Peyer's patch (tissue), 4 donors: ENCODE results near the gene IRF5.

ENCODE experiments used
- POLR2A ChIP-seq, 2 donors: fragments of 450-650 bp; IDR thresholded peaks; one replicate each; pipeline ENCODE4 v1.5.1; 2017; ENCODE audit warnings: antibody characterized with exemption in 2 of 2, mild to moderate bottlenecking in 2 of 2, moderate library complexity in 2 of 2
- TF ChIP-seq, protein P1 (sequence below), 6 experiments: fragments of 450-650 bp in 4 of 6; fragments of 200-600 bp in 2 of 6; sonication (generic) in 1 of 6; IDR thresholded peaks; one replicate each; pipeline ENCODE4 v1.5.1; 2017 to 2019; ENCODE audit warnings: antibody characterized with exemption in 6 of 6, mild to moderate bottlenecking in 3 of 6, moderate library complexity in 1 of 6

DNA sequence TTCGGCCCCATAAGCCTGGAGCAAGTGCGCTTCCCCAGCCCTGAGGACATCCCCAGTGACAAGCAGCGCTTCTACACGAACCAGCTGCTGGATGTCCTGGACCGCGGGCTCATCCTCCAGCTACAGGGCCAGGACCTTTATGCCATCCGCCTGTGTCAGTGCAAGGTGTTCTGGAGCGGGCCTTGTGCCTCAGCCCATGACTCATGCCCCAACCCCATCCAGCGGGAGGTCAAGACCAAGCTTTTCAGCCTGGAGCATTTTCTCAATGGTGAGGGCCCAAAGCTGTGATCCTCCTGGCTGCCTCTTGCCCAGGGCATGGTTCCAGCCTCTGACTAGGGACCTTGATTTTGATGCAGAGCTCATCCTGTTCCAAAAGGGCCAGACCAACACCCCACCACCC is 10.1 kb downstream of the IRF5 start:
- TF ChIP-seq, protein P1, sequence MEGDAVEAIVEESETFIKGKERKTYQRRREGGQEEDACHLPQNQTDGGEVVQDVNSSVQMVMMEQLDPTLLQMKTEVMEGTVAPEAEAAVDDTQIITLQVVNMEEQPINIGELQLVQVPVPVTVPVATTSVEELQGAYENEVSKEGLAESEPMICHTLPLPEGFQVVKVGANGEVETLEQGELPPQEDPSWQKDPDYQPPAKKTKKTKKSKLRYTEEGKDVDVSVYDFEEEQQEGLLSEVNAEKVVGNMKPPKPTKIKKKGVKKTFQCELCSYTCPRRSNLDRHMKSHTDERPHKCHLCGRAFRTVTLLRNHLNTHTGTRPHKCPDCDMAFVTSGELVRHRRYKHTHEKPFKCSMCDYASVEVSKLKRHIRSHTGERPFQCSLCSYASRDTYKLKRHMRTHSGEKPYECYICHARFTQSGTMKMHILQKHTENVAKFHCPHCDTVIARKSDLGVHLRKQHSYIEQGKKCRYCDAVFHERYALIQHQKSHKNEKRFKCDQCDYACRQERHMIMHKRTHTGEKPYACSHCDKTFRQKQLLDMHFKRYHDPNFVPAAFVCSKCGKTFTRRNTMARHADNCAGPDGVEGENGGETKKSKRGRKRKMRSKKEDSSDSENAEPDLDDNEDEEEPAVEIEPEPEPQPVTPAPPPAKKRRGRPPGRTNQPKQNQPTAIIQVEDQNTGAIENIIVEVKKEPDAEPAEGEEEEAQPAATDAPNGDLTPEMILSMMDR (IDR thresholded peaks at IDR 0.05) = no peak
- no peak for TF ChIP-seq POLR2A (IDR thresholded peaks at IDR 0.05)
